Stimulated activated naive CD8-positive, alpha-beta T cell treated with anti-CD3 and anti-CD28 coated beads, Interleukin-15, Interleukin-2, amounts not matched to agents 100 ng/mL and 50 ng/mL, for 24 hours (primary cell): ENCODE measurements around the gene MRPL20.

Source experiments
- H3K27ac Mint-ChIP-seq: one replicate; pipeline ENCODE4 v1.8.0; 2021; ENCODE audit warnings: mild to moderate bottlenecking, mixed read lengths
- H3K27me3 Mint-ChIP-seq: one replicate; pipeline ENCODE4 v1.8.0; 2021; ENCODE audit warnings: mixed read lengths
- H3K36me3 Mint-ChIP-seq: one replicate; pipeline ENCODE4 v1.8.0; 2021; ENCODE audit warnings: low read depth, mixed read lengths
- H3K4me1 Mint-ChIP-seq: one replicate; pipeline ENCODE4 v1.8.0; 2021; ENCODE audit warnings: low read depth, mixed read lengths
- H3K4me3 Mint-ChIP-seq: one replicate; pipeline ENCODE4 v1.8.0; 2021; ENCODE audit warnings: mild to moderate bottlenecking, mixed read lengths
- H3K9me3 Mint-ChIP-seq: one replicate; pipeline ENCODE4 v1.8.0; 2021; ENCODE audit warnings: mixed read lengths

MRPL20 gene

DNA sequence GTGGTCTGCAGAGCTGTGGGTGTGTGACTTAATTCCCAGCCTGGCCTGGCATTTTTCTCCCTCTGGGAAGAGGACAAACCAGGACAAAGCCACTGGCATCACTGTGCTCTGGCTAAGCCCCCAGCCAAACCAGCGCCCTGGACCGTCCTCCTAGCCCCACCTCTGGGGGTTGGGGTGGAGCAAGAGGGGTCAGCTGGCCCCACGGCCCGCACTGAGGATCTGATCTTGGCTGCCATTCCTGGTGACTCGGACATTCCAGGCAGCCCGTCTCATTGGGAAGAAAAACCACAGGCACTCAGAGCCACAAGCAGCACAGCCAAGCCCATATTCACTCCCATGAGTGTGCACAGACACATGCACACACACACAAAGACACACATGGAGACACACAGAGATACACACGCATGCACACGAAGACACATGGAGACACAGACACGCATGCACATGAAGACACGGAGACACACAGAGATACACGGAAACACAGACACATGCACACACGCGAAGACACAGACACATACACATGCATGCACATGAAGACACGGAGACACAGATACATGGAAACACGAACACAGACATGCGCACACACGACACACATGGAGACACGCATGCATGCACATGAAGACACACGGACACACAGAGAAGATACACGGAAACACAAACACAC, 46.5 kb downstream of the MRPL20 start:
- Mint-ChIP-seq H3K4me3 (no peak overlapping the region), H3K27ac (no peak overlapping the region), H3K36me3 (no peaks in the 10 kb centered on the region), H3K9me3 (no peaks in the 10 kb centered on the region), H3K27me3 (peaks cover 4% of the 10 kb centered on the region), H3K4me1 (peaks cover 14% of the 10 kb centered on the region)

DNA sequence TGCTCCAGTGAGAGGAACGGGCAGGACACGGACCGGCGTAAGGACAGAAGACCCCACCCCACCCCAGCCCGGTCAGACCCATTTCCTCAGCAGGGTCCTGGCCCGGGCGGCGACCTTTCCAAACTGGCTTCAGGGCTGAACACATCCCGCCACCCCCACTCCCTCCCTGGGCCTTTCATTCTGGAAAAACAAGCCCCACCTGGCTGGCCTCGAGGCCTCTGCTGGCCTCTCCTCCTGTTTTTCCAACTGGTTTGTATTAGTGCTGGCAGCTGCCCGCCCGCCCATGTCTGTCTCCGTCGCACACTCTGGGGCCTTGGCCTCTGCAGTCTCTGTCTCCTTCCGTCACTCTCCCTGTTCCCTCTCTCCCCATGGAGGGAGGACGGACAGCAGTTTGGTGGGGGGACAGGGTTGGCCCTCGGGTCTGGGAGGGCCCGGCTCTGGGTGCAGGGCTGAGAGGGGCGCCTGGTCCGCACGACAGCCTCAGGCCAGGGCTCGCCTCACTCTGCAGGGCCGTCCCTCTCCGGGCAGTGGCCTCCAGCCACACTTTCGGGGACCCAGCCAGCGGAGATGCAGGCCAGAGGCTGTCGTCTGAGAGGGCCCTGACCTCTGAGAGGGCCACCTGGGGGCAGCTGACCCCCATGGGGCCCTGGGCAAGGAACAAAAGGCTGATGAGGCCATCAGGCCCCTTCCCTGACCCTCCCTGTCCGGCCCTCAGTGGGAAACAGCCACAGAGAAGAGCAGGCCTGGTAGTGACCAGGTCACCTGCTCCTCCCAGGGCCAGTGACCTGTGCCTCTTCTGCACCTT, 47.2 kb downstream of the MRPL20 start:
- Mint-ChIP-seq H3K9me3 (no peaks in the 10 kb centered on the region), H3K4me1 (peaks cover 14% of the 10 kb centered on the region), H3K27me3 (peaks cover 4% of the 10 kb centered on the region), H3K27ac (no peak overlapping the region), H3K36me3 (no peaks in the 10 kb centered on the region), H3K4me3 (no peak overlapping the region)

GRCh38 chr1:1359308-1359663, 47.8 kb downstream of the MRPL20 start:
- Mint-ChIP-seq H3K27me3 (peaks cover 5% of the 10 kb centered on the region), H3K27ac (peak overlapping the region; percentile 16), H3K9me3 (no peaks in the 10 kb centered on the region), H3K4me1 (peaks cover 14% of the 10 kb centered on the region), H3K36me3 (no peaks in the 10 kb centered on the region), H3K4me3 (no peak overlapping the region)

DNA sequence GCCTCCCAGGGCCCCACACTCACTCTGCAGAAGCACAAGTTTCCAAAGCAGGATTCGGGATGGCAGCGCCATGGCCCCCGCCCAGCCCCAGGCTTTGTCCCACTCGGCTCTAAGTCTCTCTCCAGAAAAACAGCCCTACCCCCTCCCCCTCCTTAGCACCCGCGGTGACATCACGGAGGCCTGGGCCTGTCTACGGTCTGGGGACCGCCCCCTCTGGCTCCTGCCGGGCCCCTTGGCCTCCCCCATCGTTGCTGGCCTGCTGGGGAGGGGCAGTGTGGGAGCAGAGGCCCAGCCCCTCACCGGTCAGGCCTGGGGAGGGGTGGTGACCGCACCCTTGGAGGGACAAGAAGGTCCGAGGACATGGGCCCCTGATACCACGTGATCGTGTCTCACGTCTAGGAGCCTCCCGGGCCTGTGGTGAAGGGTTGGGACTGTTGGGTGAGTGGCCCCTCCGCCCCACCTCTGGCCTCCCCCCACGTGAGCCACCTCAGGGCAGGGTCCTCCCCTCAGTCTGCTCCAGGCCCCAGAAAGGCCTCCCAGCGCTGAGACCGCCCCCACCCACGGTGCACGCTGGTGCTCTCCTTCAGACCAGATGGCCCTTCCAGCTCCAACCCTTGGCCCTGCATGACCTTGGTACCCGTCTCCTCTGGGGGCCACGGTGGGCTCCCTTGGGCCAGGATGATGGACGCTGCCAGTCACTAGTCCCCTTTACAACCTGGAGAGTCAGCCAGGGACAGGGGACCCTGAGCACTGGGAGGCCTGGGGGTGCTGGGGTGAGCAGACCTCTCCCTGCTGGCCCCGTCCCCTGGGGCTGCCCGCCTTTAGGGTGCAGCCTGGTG, 48.4 kb downstream of the MRPL20 start, which contains the start of gene MXRA8:
TSS of gene MXRA8 (minus strand) at position 123 of the 839 bp plus-strand sequence. CDS start at position 72, 51 bp downstream.
- Mint-ChIP-seq H3K4me3 (no peak within 1 kb of the TSS), H3K27me3 (peaks cover 11% of the 10 kb centered on the region), H3K36me3 (no peaks in the 10 kb centered on the region), H3K9me3 (no peaks in the 10 kb centered on the region), H3K4me1 (peaks cover 14% of the 10 kb centered on the region), H3K27ac (peak within 1 kb of the TSS; percentile 16)

DNA sequence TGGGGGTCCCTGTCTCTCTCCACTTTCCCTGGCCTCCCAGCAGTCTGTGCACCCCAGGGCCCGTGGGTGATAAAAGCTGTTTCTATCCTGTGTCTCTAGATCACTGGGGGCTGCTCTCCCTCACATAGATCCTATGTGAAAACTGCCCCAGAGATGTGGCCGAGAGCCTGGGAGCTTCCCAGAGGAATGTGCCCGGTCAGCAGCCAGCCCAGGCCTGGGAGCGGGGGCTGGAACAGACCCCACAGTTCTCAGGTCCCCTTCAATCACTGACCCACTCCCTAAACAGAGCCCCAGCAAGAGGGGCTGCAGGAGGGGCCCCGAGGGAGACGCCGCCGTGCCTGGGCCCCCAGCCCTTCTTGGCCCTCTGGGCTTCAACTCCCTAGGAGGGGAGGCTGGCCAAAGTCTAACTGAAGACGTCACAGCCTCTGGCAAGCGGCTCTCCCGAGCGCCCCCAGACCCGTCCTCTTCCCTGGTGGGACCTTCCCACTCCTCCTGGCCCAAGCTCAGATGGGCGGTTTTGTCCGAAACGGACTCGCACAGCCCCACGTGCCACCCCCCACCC, 49.1 kb downstream of the MRPL20 start:
- peaks cover 14% of the 10 kb centered on the region for H3K4me1 Mint-ChIP-seq
- H3K4me3 Mint-ChIP-seq, result no peak overlapping the region
- H3K27me3 Mint-ChIP-seq, result peaks cover 13% of the 10 kb centered on the region
- H3K36me3 Mint-ChIP-seq, result no peaks in the 10 kb centered on the region
- H3K27ac Mint-ChIP-seq, result no peak overlapping the region
- no peaks in the 10 kb centered on the region for H3K9me3 Mint-ChIP-seq

GRCh38 chr1:1356796-1357401, 50.2 kb downstream of the MRPL20 start:
- no peak overlapping the region for H3K27ac Mint-ChIP-seq
- H3K4me1 Mint-ChIP-seq, result peaks cover 24% of the 10 kb centered on the region
- no peaks in the 10 kb centered on the region for H3K36me3 Mint-ChIP-seq
- H3K4me3 Mint-ChIP-seq, result no peak overlapping the region
- no peaks in the 10 kb centered on the region for H3K9me3 Mint-ChIP-seq
- peaks cover 21% of the 10 kb centered on the region for H3K27me3 Mint-ChIP-seq

DNA sequence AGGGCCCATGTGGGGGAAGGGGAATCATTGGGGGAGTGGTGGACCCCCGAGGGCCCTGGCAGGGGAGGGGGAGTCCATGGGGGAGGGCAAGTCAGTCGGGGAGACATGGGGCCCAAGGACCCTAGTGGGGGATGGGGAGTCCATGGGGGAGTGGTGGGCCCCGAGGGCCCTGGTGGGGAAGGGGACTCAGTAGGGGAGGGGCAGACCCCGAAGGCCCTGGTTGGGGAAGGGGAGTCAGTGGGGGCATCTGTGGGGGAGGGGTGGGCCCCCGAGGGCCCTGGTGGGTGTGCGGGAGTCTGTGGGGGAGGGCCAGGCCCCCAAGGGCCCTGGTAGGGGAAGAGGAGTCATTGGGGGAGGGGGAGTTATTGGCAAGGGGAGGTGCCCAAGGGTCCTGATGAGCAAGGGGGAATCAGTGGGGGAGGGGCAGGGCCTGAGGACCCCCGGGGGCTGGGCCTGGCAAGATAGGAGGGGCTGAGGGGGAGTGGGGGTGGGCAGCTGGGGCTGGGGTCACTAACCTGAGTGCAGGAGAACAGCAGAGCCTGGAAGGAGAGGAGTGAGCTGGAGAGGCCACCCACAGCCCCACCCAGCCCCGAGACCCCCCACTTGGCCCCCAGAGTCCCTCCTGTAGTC, 50.8 kb downstream of the MRPL20 start:
- Mint-ChIP-seq H3K27me3 (peaks cover 21% of the 10 kb centered on the region), H3K4me3 (no peak overlapping the region), H3K27ac (no peak overlapping the region), H3K4me1 (peaks cover 24% of the 10 kb centered on the region), H3K36me3 (no peaks in the 10 kb centered on the region), H3K9me3 (no peaks in the 10 kb centered on the region)

GRCh38 chr1:1355416-1355815, 51.7 kb downstream of the MRPL20 start:
- H3K4me3 Mint-ChIP-seq, result no peak overlapping the region
- H3K4me1 Mint-ChIP-seq, result peaks cover 24% of the 10 kb centered on the region
- no peak overlapping the region for H3K27ac Mint-ChIP-seq
- no peaks in the 10 kb centered on the region for H3K36me3 Mint-ChIP-seq
- peaks cover 17% of the 10 kb centered on the region for H3K27me3 Mint-ChIP-seq
- no peaks in the 10 kb centered on the region for H3K9me3 Mint-ChIP-seq

GRCh38 chr1:1354271-1355247, 52.5 kb downstream of the MRPL20 start:
- H3K27ac Mint-ChIP-seq, result no peak overlapping the region
- peaks cover 24% of the 10 kb centered on the region for H3K4me1 Mint-ChIP-seq
- H3K9me3 Mint-ChIP-seq, result no peaks in the 10 kb centered on the region
- H3K27me3 Mint-ChIP-seq, result peaks cover 17% of the 10 kb centered on the region
- H3K4me3 Mint-ChIP-seq, result no peak overlapping the region
- no peaks in the 10 kb centered on the region for H3K36me3 Mint-ChIP-seq

GRCh38 chr1:1353389-1354151, 53.5 kb downstream of the MRPL20 start:
- Mint-ChIP-seq H3K4me1 (peaks cover 14% of the 10 kb centered on the region), H3K27ac (no peak overlapping the region), H3K9me3 (no peaks in the 10 kb centered on the region), H3K4me3 (no peak overlapping the region), H3K36me3 (no peaks in the 10 kb centered on the region), H3K27me3 (peaks cover 17% of the 10 kb centered on the region)

GRCh38 chr1:1352786-1353388, 54.2 kb downstream of the MRPL20 start:
- peaks cover 17% of the 10 kb centered on the region for H3K27me3 Mint-ChIP-seq
- H3K36me3 Mint-ChIP-seq, result no peaks in the 10 kb centered on the region
- H3K27ac Mint-ChIP-seq, result no peak overlapping the region
- H3K4me1 Mint-ChIP-seq, result peaks cover 13% of the 10 kb centered on the region
- H3K4me3 Mint-ChIP-seq, result no peak overlapping the region
- no peaks in the 10 kb centered on the region for H3K9me3 Mint-ChIP-seq
